SK-N-MC (cell line): ENCODE data around the gene NDUFS8.

Experiments
- DNase-seq: peaks from one replicate; pipeline ENCODE4 v3.0.0-alpha.2; 2011; ENCODE audit warnings: low read depth, low spot score
- H3K27ac ChIP-seq: fragments of 200-600 bp; sonication (generic); 2 replicates; pipeline ENCODE4 v1.5.1; 2016; ENCODE audit warnings: mixed run types
- H3K36me3 ChIP-seq: fragments of 200-600 bp; sonication (generic); 2 replicates; pipeline ENCODE4 v1.6.1; 2017; ENCODE audit warnings: antibody characterized with exemption, low read length, mixed read lengths; ENCODE audit not compliant: insufficient read depth
- H3K4me3 ChIP-seq: fragments of 200-600 bp; sonication (generic); 2 replicates; pipeline ENCODE4 v1.5.1; 2016
- H3K9ac ChIP-seq: fragments of 200-600 bp; sonication (generic); 2 replicates; pipeline ENCODE4 v1.8.0; 2017; ENCODE audit warnings: mixed run types, mixed read lengths; ENCODE audit not compliant: insufficient read length
- H3K9me3 ChIP-seq: fragments of 200-600 bp; sonication (generic); 2 replicates; pipeline ENCODE4 v1.6.1; 2017; ENCODE audit warnings: low read depth, mild to moderate bottlenecking, antibody characterized with exemption, low read length, moderate library complexity, mixed read lengths
- EZH2 ChIP-seq: fragments of 200-600 bp; sonication (generic); IDR thresholded peaks from one replicate; pipeline ENCODE4 v1.6.1; 2017; ENCODE audit warnings: antibody characterized with exemption
- FOXP2 ChIP-seq: optimal IDR thresholded peaks from 2 replicates; pipeline ENCODE3; 2011; ENCODE audit warnings: mild to moderate bottlenecking, moderate library complexity; ENCODE audit not compliant: insufficient read depth; ENCODE audit errors: extremely low read length, control extremely low read depth
- POLR2AphosphoS5 ChIP-seq: IDR thresholded peaks from 2 replicates; pipeline ENCODE4 v1.6.1; 2012; ENCODE audit warnings: mild to moderate bottlenecking, low read depth, low read length, borderline replicate concordance

Gene NDUFS8

GRCh38 chr11:68031144-68031464 lies 623 bp downstream of the NDUFS8 start:
- Histone ChIP-seq H3K36me3 (peaks cover 21% of the 10 kb centered on the region; the same call in 1 of the 2 replicates), H3K9me3 (no peaks in the 10 kb centered on the region), H3K27ac (peak overlapping the region; percentile 64; the same call in 1 of the 2 replicates), H3K9ac (peak overlapping the region; percentile 98), H3K4me3 (peak overlapping the region; percentile 98)
- TF ChIP-seq POLR2AphosphoS5 (no peak), FOXP2 (no peak), EZH2 (no peak)
- no peak for DNase-seq

DNA sequence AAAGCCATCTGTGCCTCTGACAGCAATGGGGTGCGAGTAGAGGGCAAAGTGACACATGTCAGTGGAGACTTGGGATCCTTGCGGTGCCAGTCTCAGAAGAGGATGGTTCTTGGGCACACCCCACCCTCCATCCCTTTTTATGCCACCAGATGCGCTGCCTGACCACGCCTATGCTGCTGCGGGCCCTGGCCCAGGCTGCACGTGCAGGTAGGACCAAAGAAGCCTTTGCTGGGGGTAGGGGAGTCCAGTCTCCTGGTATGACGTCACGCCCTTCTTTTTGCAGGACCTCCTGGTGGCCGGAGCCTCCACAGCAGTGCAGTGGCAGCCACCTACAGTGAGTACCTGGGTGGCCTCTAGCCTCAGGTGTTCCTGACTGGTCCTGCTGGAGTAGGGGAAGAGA lies 1.5 kb downstream of the NDUFS8 start:
- Histone ChIP-seq H3K36me3 (peaks cover 21% of the 10 kb centered on the region; the same call in 1 of the 2 replicates), H3K9ac (peak overlapping the region; percentile 98), H3K9me3 (no peaks in the 10 kb centered on the region), H3K27ac (no peak overlapping the region), H3K4me3 (peak overlapping the region; percentile 98)
- no peak for DNase-seq
- TF ChIP-seq EZH2: no peak

- Histone ChIP-seq H3K27ac (no peak overlapping the region), H3K36me3 (peaks cover 21% of the 10 kb centered on the region; the same call in 1 of the 2 replicates), H3K9ac (no peak overlapping the region), H3K4me3 (no peak overlapping the region), H3K9me3 (no peaks in the 10 kb centered on the region)
- no peak for DNase-seq
- TF ChIP-seq EZH2: no peak
- TF ChIP-seq FOXP2: no peak
- no peak for TF ChIP-seq POLR2AphosphoS5
These were observed 2.7 kb downstream of the NDUFS8 start for GRCh38 chr11:68032997-68033707.

GRCh38 chr11:68033708-68034045 lies 3.2 kb downstream of the NDUFS8 start:
- no peak for TF ChIP-seq FOXP2
- no peak for TF ChIP-seq EZH2
- TF ChIP-seq POLR2AphosphoS5: no peak
- no peak overlapping the region for H3K4me3 ChIP-seq
- peaks cover 21% of the 10 kb centered on the region; the same call in 1 of the 2 replicates for H3K36me3 ChIP-seq
- DNase-seq: no peak
- no peak overlapping the region for H3K9ac ChIP-seq
- H3K9me3 ChIP-seq: no peaks in the 10 kb centered on the region
- H3K27ac ChIP-seq: no peak overlapping the region

GRCh38 chr11:68035266-68035876 lies 4.9 kb downstream of the NDUFS8 start:
- no peak for DNase-seq
- Histone ChIP-seq H3K27ac (no peak overlapping the region), H3K9ac (no peak overlapping the region), H3K36me3 (peaks cover 21% of the 10 kb centered on the region; the same call in 1 of the 2 replicates), H3K9me3 (no peaks in the 10 kb centered on the region), H3K4me3 (no peak overlapping the region)
- TF ChIP-seq EZH2 (no peak), FOXP2 (no peak), POLR2AphosphoS5 (no peak)

GRCh38 chr11:68036141-68036716 lies 5.7 kb downstream of the NDUFS8 start:
- no peaks in the 10 kb centered on the region for H3K9me3 ChIP-seq
- DNase-seq: no peak
- no peak overlapping the region for H3K27ac ChIP-seq
- no peak overlapping the region for H3K9ac ChIP-seq
- no peak overlapping the region for H3K4me3 ChIP-seq
- H3K36me3 ChIP-seq: peaks cover 21% of the 10 kb centered on the region; the same call in 1 of the 2 replicates
- TF ChIP-seq FOXP2 (no peak), POLR2AphosphoS5 (no peak), EZH2 (no peak)

GRCh38 chr11:68036717-68037239 lies 6.3 kb downstream of the NDUFS8 start:
- Histone ChIP-seq H3K9ac (no peak overlapping the region), H3K27ac (no peak overlapping the region), H3K36me3 (peaks cover 21% of the 10 kb centered on the region; the same call in 1 of the 2 replicates), H3K9me3 (no peaks in the 10 kb centered on the region), H3K4me3 (no peak overlapping the region)
- DNase-seq: no peak
- TF ChIP-seq POLR2AphosphoS5 (0 out of 2 replicates have a peak, but pooled peaks have one; percentile 36), FOXP2 (no peak)

DNA sequence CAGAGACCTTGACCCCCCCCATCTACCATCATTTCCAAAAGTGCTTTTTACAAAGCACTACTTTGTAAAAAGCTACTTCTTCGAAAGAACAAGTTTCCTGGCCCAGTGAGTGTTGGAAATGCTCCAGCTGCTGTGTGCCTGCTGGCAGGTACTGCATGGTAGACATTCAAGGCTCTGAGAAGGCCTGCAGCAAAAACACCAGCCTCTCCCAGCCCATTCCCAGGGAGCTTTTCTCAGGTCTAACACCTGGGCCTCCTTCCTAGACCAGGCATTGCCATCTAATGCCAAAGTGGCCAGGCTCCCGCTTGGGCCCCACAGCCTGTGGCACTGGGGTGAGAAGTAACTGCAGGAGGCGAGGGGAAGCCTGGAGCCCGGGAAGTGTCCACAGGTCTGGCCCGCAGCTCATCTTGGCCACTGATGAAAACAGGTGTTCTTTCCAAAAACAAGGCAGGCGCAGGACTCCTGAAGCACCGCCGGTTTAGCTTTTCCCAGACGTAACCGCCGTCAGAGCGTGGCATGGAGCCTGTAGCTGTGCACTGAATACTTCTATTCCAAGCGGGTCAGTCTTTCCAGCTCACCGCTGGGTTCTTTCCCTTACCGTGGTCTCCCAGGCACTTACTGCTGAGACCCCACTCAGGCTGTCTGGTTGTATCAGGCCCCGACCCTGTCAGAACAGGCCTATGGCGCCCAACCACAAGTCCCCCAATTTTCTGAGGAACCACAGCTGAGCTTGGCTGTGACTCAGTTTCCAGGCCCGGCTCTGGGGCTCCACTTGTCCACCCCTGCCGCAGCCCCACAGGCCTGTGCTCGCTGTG lies 7.1 kb downstream of the NDUFS8 start:
- DNase-seq: no peak
- Histone ChIP-seq H3K9ac (no peak overlapping the region), H3K9me3 (no peaks in the 10 kb centered on the region), H3K36me3 (peaks cover 18% of the 10 kb centered on the region; the same call in 1 of the 2 replicates), H3K4me3 (no peak overlapping the region), H3K27ac (no peak overlapping the region)
- TF ChIP-seq POLR2AphosphoS5: no peak
